GM21367 (cell line): Measurements from ENCODE around the gene PRDM11.

ENCODE experiments used
- ATAC-seq: cut with Tn5 transposase; IDR thresholded peaks from one replicate; pipeline ENCODE4 v1.9.1; 2021; ENCODE audit not compliant: unreplicated experiment

PRDM11 gene

DNA sequence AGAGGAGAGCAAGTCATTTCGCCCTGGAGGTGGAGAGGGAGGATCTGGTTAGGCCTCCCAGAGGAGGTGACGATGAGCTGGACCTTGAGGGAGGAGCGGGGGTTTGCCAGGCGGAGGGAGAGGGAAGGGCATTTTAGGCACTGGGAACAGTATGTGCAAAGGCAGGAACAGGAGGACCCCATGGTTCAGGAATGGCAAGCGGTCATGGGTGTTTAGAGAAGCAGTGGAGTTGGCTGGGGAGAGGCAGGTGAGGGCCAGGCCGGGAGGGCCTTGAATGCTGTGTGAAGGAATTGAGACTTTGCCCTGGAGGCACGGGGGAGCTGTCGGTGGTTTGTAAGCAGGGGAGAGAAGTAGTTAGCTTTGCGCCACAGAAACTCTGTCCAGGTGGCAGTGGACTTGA, 10.3 kb downstream of the PRDM11 start:
- ATAC-seq, result no peak

DNA sequence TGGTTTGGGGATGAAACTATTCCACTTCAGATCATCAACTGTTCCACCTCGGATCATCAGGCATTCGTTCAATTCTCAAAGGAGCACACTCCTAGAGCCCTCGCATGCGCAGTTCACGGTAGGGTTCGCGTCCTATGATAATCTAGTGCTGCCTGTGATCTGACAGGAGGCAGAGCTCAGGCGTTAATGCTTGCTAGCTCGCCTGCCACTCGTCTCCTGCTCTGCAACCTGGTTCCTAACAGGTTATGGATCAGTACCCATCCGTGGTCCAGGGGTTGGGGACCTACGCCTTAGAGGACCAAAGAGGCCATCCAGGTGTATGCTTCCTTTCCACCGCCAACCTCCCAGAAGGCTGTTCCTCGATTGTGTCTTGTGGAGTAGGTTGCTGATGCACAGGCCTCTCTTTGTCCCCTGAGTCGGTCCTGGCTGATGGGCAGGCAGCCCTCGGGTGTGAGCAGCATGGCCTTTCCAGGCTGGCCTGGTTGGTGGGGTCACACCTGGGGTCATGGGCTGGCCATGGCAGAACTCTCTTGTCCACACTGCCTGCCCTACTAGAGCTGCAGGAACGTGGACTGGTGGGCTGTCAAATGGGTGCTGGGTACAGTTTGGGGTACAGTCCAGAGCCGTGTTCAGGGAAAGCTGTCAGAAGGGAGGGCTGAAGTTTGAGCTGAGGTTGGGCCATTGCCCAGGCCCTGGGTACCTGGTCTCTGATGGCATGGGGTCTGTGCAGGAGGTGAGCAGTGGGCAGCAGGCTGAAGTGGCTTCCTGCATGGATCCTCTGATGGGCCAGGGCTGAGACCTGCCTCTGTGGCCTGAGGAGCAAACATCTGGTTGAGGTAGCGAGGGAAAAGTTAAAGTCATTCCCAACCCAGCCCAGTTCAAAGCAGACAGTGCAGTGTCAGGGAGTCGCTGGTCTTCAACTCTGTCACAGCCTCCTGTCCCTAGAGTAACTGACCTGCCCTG, 11.1 kb downstream of the PRDM11 start:
- ATAC-seq, result no peak

DNA sequence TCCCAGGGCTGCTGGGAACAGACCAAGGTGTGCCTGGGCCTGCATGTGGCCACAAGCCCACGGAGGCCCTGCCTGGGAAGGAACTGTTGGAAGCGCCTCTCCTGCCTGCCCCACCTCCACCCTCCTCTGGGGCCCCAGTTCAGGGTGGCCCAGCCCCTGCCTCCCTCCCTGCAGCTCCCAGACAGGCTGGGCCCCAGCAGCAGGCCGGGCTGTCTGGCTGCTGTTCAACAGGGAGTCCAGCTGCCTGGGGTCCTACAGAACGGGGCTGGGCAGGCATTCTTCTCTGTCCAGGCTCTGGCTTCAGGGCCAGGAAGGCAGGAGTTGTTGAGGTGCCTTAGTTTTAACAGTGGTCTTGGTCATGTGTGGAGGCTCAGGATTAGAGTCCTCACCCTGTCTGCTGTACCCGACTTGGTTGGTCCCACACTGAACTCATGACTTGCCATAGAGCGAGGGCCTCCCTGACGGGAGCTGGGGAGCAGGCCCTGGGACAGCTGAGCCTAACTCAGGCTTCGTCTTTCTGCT, 11.8 kb downstream of the PRDM11 start:
- ATAC-seq, result no peak

DNA sequence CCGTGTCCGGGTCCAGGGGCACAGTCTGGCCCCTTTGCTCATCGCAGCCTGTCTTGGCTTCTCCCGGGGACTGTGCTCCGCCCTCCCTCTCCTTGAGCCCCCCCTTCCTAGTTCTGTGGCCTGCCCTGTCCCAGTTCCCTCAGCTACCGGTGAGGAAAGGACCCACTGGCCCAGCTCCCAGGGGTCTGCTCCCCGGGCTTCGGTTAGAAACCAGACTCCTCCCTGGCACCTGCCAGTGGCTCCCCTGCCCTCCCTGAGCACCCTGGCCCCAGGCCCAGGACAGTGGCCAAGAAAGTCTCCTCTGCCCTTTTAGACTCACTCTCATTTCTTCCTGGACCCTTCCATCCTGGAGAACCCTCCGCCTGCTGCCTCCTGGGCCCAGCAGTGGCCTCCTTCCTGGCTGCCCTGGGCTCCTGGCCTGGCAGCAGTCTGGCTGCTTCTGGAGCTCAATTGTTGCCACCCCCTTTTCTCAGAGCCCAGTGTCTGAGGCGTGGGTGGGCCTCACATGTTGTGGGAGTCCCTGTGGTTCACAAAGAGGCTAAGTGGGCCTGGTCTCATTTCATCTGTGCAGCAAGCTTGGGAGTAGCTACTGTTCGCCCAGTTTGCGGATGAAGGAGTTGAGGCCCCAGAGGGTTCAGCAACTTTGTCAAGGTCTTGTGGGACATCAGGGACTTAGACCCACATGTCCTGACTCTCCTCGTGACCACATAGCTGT, 12.6 kb downstream of the PRDM11 start:
- ATAC-seq, result no peak

DNA sequence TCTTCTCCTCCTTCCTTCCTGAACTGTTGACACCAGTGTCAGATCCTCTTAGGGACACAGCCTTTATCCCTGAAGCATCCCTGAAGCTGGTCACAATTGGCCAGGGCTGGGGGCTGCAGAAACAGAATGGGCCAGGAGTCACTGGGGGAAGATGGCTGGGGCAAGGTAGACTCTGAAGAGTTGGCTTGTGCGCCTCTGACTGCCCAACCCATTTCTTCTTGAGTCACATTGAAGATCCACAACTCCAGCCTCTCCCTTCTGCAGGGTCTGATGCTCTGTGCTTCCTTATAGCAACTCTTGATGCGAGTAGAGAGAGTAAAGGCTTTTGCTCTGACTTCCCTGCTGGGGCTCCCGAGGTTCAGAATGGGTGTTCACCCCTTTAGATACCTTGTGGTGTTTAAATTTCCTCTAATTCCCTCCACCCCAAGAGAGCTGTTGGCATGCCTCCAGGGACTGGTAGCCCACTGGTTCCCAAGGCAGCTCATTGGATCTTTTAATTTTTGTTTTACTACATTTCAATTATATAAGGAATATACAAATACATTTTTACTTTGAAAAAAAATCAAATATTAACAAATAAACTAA, 13.4 kb downstream of the PRDM11 start:
- no peak for ATAC-seq

DNA sequence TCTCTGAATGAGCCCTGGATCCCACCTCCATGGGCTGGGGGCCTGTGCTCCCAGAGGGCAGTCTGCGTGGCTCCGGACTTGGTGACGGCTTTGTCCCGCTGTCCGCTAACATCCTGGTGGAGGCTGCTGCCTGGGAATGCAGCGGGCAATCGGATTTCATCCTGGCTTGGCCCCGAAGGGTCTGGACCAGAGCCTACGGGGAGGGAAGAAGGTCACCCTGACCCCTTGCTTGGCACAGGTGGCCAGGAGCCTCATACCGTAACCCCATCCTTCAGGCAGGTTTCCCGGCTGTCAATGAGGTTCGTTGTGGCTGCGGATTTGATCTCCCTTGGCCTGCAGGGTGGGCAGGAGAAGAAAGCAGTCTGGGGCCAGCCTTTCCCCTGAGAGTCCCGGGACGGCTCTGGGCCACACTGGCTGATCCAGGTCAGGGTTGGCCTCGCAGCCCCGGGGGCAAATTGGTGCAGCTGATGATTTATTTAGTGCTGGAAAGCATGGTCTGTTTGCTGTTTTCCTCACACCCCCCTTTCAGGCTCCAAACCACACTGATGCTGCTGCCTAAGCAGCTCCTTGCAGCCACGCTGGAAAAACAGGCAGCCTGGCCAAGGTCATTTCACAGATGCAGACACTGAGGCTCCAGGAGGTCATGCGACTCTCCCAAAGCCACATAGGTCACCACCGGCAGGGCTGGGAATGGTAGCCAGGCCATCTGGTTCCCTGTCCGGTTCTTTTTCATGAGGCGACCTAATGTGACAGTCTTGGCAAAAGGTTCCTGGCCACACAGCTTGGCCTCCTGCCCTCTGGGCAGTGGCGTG, 15.0 kb downstream of the PRDM11 start:
- ATAC-seq, result no peak

DNA sequence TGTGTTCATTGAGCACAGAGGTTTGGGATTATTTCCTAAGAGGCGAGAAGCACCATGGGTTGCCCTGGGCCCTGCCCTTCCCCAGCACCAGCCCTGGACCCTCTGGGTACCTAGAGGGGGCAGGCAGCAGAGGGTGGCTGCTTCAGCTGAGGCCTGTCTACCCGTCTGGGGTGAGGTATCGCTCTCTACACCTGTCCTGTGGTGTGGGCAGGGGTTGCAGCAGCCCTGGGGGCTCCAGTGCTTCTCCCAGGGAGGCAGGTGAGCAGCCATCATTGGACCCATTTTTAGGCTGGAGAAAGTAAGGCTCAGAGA, 15.6 kb downstream of the PRDM11 start:
- no peak for ATAC-seq

DNA sequence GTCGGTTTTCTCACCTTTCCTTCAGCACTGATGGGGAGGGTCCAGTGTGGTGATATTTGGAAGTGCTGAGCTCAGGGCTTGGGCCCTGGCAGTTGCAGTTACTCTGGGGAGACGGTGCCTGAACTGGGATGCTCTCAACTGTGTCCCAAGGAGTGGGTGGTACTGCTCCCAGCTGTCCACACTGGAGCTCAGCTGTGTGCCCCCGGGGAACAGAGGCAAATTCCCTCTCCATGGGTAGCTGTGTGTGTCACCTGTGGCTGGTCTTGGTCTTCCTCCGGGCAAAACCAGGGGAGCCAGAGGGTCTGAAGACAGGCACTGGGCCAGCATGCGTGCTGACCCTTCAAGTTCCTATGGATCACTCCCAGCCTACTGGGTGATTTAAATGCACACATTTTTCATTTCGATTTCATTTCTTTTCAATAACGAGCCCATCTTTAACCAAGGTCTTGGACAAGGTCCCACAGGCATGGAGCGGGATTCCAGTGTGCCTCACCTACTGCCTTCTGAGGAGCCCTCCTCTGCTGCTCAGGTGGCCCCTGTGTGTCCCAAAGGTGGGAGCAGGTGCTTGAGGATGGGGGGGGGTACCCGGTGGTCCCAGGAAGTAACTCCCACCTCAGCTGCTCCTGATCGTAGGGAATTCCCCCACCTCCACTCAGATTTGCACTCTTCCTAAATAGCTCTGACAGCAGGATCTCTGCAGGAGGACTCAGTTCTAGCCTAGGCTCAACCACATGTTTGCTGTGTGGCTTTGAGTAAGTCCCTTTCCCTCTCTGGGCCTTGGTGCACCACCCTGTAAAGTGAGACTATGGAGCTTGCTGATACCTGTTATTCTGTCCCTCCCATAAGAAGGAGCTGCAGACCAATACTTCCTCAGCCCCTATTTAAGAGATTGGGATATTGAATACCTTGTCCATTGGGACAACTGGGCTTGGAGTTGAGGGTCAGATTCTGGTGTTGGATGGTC, 16.8 kb downstream of the PRDM11 start:
- no peak for ATAC-seq

GRCh38 chr11:45163956-45164575, 17.6 kb downstream of the PRDM11 start:
- no peak for ATAC-seq

DNA sequence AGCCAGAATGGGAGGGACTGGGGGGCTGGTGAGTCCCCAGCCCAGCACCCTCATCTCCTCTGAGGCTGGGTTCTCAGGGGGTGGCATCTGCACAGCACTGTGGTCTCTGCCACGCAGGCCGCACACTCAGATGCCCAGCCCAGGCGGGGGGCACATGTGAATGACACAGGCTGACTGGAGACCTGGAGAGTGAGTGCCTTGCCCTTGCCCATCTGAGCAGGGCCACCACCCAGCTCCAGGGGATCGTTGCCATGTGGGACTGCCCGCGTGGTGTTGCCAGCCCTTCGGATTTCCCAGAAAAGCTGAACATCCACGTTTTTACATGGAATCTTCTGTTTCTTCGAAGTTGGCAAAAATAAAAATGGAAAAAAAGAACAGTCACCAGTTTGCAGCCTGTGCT, 18.9 kb downstream of the PRDM11 start:
- no peak for ATAC-seq

DNA sequence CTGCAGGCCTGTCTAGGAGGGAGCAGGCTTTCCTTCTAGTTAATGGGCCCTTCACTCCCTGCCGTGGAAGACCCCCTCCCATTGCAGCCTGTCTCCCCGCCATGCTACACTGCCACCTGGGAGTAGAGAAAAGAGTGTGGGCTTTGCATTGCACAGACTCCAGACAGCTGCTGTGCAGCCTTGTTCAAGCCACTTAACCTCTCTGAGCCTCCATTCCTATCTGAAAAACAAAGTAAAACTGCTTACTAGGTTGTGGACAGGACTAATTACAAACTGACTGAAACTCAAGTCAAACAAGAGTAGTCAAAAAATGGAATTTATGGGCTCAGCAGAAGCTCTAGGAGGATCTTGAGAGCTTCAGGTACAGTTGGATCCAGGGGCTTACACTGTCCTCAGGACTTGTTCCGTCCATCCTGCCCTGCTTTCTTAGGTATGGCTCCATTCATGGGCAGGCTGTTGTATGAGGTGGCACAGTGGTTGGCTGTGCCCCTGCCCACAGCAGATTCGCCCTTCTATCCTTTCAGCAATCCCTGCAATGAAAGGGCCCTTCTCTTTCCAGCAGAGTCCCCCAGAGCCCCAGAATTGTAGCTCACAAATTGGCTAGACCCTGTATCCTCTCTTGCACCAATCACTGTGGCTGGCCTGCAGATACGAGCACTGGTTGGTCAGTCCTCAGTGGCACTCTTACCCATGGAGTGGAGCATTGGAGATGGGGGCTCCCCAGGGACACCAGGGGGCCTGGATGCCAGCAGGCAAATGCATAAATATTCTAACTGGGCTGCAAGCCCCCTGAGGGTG, 19.6 kb downstream of the PRDM11 start:
- no peak for ATAC-seq

DNA sequence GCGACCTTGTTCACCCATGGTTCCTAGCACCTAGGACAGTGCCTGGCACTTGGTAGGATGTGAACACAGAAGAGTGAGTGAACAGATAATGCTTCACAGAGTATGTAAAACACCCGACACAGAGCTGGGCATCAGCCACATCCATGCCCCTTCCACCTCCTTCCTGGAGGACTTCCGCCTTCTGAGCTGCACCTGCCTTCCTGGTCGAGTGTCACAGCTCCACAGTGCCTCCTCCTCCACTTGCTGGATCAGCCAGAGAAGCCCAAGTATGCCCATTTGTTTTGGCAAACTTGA, 20.1 kb downstream of the PRDM11 start:
- ATAC-seq, result no peak

GRCh38 chr11:45167283-45167682, 20.8 kb downstream of the PRDM11 start:
- no peak for ATAC-seq

- no peak for ATAC-seq
Observed at GRCh38 chr11:45168366-45169130, 22.1 kb downstream of the PRDM11 start.

- no peak for ATAC-seq
Observed at GRCh38 chr11:45169310-45170072, 23.1 kb downstream of the PRDM11 start.

DNA sequence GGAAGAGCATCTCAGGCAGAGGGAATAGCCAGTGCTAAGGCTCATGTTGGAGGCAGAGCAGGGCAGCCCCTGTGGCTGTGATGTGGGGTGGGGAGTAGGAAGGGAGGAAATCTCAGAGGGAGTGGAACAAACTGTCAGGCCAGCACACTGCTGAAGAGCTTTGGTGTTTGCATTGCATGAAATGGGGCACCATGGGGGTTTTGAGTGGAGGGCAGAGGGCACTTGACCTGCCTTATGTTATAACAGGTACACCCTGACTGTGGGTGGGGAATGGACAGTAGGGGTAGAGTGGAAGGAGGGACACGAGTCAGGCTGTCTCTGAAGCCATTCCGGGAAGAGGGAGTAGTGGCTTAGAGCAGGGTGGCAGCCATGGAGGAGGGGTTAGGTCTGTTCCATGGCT, 24.0 kb downstream of the PRDM11 start:
- ATAC-seq, result no peak

GRCh38 chr11:45171550-45171949, 25.1 kb downstream of the PRDM11 start:
- no peak for ATAC-seq
